ENCODE data around the gene CD2.

DNA sequence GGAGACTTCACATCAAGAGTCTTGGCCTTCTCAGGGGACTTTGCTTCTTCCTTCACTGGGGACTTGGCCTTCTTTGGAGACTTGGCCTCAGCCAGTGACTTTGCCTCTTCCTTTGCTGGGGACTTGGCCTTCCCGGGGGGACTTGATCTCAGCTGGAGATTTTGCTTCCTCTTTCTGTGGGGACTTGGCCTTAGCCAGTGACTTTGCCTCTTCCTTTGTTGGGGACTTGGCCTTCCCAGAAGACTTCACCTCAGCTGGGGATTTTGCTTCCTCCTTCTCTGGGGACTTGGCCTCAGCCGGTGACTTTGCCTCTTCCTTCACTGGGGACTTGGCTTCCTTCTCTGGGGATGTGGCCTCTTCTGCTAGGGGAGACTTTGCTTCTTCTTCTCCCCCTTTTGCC is 13.5 kb upstream of the CD2 start:
- TF ChIP-seq CBX5 (IDR thresholded peaks at IDR 0.05; ENCODE audit: low read depth, low read length) (no peak), TCF12 (IDR thresholded peaks at IDR 0.05; ENCODE audit: low read depth, low read length) (no peak)
- TF ChIP-seq, protein P1, sequence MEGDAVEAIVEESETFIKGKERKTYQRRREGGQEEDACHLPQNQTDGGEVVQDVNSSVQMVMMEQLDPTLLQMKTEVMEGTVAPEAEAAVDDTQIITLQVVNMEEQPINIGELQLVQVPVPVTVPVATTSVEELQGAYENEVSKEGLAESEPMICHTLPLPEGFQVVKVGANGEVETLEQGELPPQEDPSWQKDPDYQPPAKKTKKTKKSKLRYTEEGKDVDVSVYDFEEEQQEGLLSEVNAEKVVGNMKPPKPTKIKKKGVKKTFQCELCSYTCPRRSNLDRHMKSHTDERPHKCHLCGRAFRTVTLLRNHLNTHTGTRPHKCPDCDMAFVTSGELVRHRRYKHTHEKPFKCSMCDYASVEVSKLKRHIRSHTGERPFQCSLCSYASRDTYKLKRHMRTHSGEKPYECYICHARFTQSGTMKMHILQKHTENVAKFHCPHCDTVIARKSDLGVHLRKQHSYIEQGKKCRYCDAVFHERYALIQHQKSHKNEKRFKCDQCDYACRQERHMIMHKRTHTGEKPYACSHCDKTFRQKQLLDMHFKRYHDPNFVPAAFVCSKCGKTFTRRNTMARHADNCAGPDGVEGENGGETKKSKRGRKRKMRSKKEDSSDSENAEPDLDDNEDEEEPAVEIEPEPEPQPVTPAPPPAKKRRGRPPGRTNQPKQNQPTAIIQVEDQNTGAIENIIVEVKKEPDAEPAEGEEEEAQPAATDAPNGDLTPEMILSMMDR (IDR thresholded peaks at IDR 0.05; ENCODE audit: control extremely low read depth in 1 of 3, insufficient read depth in 1 of 3, low read depth in 1 of 3, low read length in 3 of 3): no peak

Measured in H1 (cell line).